AG04449 (cell line): ENCODE results near the gene SLC25A1.

Experiments
- CTCF ChIA-PET: fragments of 350-600 bp; formaldehyde crosslinking; extraction: SDS; loops from one replicate; lab custom pipeline; 2021; ENCODE audit warnings: antibody characterized with exemption; lab: Yijun Ruan, JAX
- POLR2A ChIA-PET: fragments of 400-600, 350-600 bp; formaldehyde crosslinking; extraction: SDS; loops from one replicate; lab custom pipeline; 2020; ENCODE audit warnings: antibody characterized with exemption, inconsistent platforms; lab: Yijun Ruan, JAX
- DNase-seq: peaks from one replicate; pipeline ENCODE4 v3.0.0-alpha.2; 2010; ENCODE audit warnings: low read depth, low spot score
- H3K4me3 ChIP-seq: 2 replicates; pipeline ENCODE4 v1.5.1; 2011; ENCODE audit warnings: low read depth, mild to moderate bottlenecking, control low read depth, low read length
- TF ChIP-seq, protein P1 (sequence below): IDR thresholded peaks from one replicate; pipeline ENCODE4 v1.5.1; 2011; ENCODE audit warnings: mild to moderate bottlenecking, moderate library complexity, low read length, control low read depth, inconsistent platforms; ENCODE audit not compliant: insufficient read depth; ENCODE audit errors: missing control alignments

SLC25A1 gene

DNA sequence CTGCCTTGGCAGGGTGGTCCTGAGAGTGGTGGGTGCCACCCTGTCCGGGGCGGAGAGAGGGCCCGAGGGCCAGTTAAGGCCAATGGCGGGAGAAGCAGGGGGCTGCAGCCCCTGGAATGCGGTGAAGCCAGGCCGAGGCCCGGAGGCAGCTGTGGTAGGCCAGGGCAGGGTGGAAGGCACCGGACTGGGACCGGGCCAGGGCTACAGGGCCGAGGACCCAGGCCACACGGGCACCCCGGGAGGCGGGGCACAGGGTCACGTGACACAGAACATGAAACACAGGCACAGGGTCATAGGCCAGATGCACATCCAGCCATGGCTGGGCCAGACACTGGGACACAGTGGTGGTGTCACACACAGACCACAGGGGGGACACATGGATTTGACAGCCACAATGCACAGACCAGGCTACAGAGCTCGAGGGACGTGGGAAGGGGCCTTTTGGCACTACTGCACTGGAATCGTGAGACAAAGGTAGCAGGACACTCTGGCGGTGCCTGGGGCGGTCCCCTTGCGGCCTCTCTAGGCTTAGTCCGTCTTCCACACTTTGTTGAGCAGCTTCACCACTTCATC lies 2.8 kb downstream of the SLC25A1 start:
- DNase-seq, result no peak
- CTCF ChIA-PET, result no interaction called here
- POLR2A ChIA-PET, result no interaction called here
- H3K4me3 ChIP-seq, result no peak overlapping the region
- TF ChIP-seq, protein P1, sequence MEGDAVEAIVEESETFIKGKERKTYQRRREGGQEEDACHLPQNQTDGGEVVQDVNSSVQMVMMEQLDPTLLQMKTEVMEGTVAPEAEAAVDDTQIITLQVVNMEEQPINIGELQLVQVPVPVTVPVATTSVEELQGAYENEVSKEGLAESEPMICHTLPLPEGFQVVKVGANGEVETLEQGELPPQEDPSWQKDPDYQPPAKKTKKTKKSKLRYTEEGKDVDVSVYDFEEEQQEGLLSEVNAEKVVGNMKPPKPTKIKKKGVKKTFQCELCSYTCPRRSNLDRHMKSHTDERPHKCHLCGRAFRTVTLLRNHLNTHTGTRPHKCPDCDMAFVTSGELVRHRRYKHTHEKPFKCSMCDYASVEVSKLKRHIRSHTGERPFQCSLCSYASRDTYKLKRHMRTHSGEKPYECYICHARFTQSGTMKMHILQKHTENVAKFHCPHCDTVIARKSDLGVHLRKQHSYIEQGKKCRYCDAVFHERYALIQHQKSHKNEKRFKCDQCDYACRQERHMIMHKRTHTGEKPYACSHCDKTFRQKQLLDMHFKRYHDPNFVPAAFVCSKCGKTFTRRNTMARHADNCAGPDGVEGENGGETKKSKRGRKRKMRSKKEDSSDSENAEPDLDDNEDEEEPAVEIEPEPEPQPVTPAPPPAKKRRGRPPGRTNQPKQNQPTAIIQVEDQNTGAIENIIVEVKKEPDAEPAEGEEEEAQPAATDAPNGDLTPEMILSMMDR, result no peak

DNA sequence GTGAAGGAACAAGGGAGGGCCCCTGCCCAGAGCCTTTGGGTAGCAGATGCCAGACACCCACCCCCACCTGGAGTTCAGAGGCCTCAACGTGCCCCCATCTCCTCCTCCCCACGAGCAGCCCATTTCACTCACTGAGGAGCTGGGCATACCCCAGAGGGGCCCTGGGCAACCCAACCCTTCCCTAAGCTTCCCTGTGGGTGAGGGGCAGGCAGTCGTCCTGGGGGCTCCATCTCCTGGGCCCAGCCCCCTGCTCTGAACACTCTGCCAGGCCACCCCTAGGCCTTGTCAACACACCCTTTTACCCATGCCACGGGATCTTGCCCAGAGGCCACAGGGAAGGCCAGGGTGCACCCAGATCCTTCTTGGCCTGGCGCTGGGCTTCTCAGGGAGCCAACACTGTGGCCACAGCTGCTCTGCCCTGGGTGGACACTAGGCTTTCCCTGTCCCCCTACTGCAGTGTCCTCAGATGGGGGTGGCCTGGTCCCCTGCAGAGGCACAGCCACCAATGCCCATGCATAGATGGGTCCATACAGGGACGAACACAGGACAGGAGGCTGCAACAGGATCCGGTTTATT lies 3.4 kb downstream of the SLC25A1 start:
- H3K4me3 ChIP-seq, result no peak overlapping the region
- DNase-seq, result no peak
- ChIA-PET POLR2A (no interaction called here), CTCF (no interaction called here)
- TF ChIP-seq, protein P1, result no peak

DNA sequence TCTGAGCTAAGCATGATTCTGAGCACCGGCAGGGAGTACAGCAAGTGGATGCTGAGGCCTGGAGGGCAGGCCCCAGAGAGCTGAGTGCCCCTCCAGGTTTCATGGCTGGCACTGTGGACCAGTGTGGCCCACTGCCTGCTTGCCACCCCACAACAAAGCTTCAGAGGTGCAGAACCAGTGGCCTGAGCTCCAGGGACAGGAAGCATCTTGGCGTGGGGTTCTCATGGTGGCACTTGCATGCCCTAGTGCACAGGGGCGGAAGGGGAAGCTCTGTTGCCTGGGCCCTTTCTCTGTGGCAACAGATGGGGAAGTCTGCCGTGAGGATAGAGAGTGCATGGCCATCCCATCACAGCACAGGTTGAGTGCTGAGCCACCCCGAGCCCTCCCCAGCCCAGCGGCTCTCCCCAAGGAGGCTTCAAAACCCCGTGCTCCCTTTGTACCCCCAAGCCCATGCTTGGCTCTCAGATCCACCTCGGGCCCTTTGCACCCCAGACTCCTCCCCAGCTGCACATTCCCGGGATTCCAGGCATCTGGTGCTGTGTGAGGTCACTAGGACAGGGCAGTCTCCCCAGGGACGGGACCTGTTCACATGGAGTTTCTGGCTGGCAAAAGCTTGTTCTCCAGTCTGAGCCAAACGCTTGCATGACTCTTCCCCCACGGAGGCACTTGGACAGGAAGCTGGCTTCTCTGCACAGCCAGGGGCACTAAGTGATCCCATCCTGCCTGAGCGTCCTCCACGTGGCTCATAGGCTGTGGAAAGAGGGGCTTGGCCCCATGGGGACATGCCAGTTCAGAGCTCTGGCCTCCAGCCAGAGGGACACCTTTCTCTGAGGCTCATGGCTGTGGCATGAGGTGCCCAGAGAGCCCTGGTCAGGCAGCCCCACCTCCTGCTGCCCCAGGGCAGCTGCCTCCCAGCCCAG lies 4.2 kb downstream of the SLC25A1 start:
- TF ChIP-seq, protein P1, result no peak
- CTCF ChIA-PET, result interaction anchor here (1.0 to 1.1 kb wide), 2 partner anchors 220 to 456 kb away, joined by 3 read pairs; no protein-coding TSS in a partner anchor
- peak; percentile 41 for DNase-seq
- POLR2A ChIA-PET, result no interaction called here
- H3K4me3 ChIP-seq, result peak overlapping the region; percentile 8

DNA sequence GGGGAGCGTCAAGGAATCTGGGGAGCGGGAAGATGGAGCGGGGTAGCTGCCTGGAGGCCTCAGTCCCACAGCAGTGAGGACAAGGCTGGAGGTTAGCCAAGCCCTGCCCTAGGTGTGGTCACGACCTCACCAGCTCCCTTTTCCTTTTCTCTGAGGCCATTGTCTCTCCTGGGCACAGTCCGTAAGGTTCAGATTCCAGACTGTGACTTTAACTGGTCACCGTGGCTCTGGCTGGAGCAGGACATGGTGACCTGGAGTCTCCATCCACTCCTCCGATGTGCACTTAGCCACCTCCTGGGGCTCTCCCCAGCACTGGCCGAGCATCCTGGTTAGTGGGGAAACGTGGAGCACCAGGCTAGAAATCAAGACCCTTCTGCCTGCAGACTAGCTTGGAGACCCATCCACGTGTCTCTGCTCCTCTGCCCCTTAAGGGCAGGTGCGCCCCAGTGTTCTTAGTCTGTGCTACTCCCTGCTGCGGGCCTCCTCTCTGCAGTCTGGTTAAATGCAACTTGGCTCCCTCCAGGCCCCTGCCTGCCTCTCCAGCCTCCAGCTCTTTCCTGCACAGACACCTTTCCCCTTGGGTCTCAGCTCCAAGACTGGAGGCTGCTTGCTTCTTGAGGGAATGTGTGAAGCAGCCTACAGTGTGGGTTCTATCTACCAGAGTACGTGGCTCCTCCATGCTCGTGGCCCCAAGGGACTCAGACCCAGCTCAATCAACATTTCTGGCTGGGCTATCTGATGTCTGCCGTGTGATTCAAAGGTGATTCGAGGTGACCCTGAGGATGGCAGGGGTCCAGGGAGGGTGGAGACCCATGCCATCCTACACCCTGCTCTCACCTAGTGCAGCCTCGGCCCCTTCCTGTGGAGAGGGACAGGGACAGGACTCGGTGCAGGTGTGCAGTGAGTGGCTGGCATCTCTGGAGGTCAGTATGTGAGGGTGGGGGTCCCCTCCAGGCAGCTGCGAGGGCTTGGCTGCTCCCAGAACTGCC lies 5.2 kb downstream of the SLC25A1 start:
- ChIA-PET POLR2A (no interaction called here), CTCF (interaction anchor here (1.0 to 1.1 kb wide), 2 partner anchors 219 to 457 kb away, joined by 3 read pairs; no protein-coding TSS in a partner anchor)
- H3K4me3 ChIP-seq, result peak overlapping the region; percentile 82
- TF ChIP-seq, protein P1, result no peak
- DNase-seq, result no peak

DNA sequence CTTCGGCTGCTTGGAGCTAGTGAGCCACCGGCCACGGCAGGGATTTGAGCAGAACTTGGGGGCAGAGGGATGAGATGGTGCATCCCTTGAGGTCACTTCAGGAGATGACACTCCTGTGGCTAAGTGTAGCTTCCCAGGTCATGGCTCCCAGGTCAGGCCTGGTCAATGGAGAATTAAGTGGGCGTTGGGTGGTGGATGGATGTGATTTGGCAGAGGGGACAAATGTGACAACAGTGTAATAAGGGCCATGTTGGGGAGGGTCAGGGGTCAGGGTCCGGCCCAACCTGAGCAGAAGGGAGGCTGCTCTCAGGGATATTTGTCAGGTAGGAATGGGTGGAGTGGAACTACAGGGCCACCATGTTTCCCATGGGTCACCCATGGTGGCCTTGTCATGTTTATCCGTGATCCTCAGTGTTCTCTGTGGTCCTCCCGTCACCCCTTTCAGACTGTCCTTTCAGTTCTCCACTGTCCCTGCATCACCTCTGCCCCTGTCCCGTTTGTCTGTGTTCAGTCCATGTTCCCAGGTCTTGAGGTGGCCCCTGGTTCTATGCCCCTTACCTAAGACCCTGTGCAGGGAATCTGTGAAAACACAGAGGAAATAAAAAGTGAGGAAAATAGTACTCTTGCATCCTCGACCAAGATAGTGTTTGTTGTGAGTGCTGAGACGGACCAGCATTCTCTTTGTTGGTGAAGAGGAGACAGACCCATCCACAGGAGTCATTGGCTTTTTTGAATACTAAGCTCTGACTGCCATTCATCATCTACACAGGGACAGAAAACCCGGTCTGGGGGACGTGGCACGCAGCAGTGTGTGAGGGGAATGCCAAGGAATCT lies 6.1 kb downstream of the SLC25A1 start:
- no peak for DNase-seq
- H3K4me3 ChIP-seq, result peak overlapping the region; percentile 82
- ChIA-PET POLR2A (no interaction called here), CTCF (no interaction called here)
- TF ChIP-seq, protein P1, result no peak
